ENCODE data around the gene CRIP2. TPM values are rescaled to one million over a fixed set of nuclear protein-coding genes. Genes with fewer than 3 reads are reported as not detected.

The CRIP2 gene
- total RNA-seq, 1 experiment from 2014 or later: 1.5 TPM

DNA sequence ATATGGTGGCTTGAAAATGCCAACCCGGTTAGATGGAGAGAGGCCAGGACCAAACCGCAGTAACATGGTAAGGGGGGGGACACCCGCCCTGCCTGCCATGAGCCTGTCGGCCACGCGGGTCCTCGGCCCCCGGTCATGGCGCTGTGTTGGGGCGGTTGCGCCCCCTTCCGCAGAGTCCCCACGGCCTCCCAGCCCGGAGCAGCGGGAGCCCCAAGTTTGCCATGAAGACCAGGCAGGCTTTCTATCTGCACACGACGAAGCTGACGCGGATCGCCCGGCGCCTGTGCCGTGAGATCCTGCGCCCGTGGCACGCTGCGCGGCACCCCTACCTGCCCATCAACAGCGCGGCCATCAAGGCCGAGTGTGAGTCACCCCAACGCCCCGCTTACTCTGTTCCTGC, 10.1 kb upstream of the CRIP2 start:
- CTCF ChIA-PET: no interaction called here
- Histone ChIP-seq H3K27me3 (replicated peaks; ENCODE audit: control insufficient read depth, insufficient read depth, low read length) (no peaks in the 10 kb centered on the region), H3K9me3 (no peaks in the 10 kb centered on the region), H3K4me3 (ENCODE audit: low read depth, low read length) (no peak overlapping the region), H3K36me3 (ENCODE audit: control insufficient read depth, insufficient read depth, low read length) (no peaks in the 10 kb centered on the region; the same call in none of the 2 replicates), H3K4me1 (no peaks in the 10 kb centered on the region)
- no peak for TF ChIP-seq CTCF (IDR thresholded peaks at IDR 0.05; ENCODE audit: insufficient read depth in 1 of 2, low read depth in 1 of 2, low read length in 1 of 2, severe bottlenecking in 1 of 2, unreplicated experiment in 1 of 2)
- no peaks in the 10 kb centered on the region for H3K4me1 Mint-ChIP-seq (ENCODE audit: low read depth, unreplicated experiment)
- no peak overlapping the region for H3K27ac Mint-ChIP-seq (ENCODE audit: unreplicated experiment)
- intact Hi-C loops (cut with micrococcal nuclease; ENCODE audit: unreplicated experiment): no loop called here
- POLR2A ChIA-PET: no interaction called here
- H3K27me3 Mint-ChIP-seq (ENCODE audit: insufficient read depth, unreplicated experiment): no peaks in the 10 kb centered on the region
- H3K9me3 Mint-ChIP-seq (ENCODE audit: unreplicated experiment): no peaks in the 10 kb centered on the region
- BruUV-seq (replicated peaks): no TSS peak
- H3K4me3 Mint-ChIP-seq (ENCODE audit: unreplicated experiment): no peak overlapping the region
- DNase-seq: no peak
- peaks cover 52% of the 10 kb centered on the region for H3K36me3 Mint-ChIP-seq (ENCODE audit: insufficient read depth, unreplicated experiment)

- Mint-ChIP-seq H3K9me3 (ENCODE audit: unreplicated experiment) (no peaks in the 10 kb centered on the region), H3K36me3 (ENCODE audit: insufficient read depth, unreplicated experiment) (peaks cover 50% of the 10 kb centered on the region), H3K4me3 (ENCODE audit: unreplicated experiment) (no peak overlapping the region), H3K27me3 (ENCODE audit: insufficient read depth, unreplicated experiment) (no peaks in the 10 kb centered on the region), H3K4me1 (ENCODE audit: low read depth, unreplicated experiment) (no peaks in the 10 kb centered on the region), H3K27ac (ENCODE audit: unreplicated experiment) (no peak overlapping the region)
- Histone ChIP-seq H3K36me3 (ENCODE audit: control insufficient read depth, insufficient read depth, low read length) (no peaks in the 10 kb centered on the region; the same call in none of the 2 replicates), H3K4me1 (no peaks in the 10 kb centered on the region), H3K4me3 (ENCODE audit: low read depth, low read length) (no peak overlapping the region), H3K9me3 (no peaks in the 10 kb centered on the region), H3K27me3 (replicated peaks; ENCODE audit: control insufficient read depth, insufficient read depth, low read length) (no peaks in the 10 kb centered on the region)
- TF ChIP-seq CTCF (IDR thresholded peaks at IDR 0.05; ENCODE audit: insufficient read depth in 1 of 2, low read depth in 1 of 2, low read length in 1 of 2, severe bottlenecking in 1 of 2, unreplicated experiment in 1 of 2): no peak
- intact Hi-C loops (cut with micrococcal nuclease; ENCODE audit: unreplicated experiment): no loop called here
- ChIA-PET POLR2A (no interaction called here), CTCF (no interaction called here)
- BruUV-seq (replicated peaks): no TSS peak
- DNase-seq: no peak
These were observed 9.2 kb upstream of the CRIP2 start for GRCh38 chr14:105465209-105466031.

- H3K4me3 ChIP-seq (ENCODE audit: low read depth, low read length): no peak overlapping the region
- no TSS peak for BruUV-seq (replicated peaks)
- ChIA-PET POLR2A (no interaction called here), CTCF (no interaction called here)
- no peaks in the 10 kb centered on the region for H3K27me3 ChIP-seq (replicated peaks; ENCODE audit: control insufficient read depth, insufficient read depth, low read length)
- no peak for DNase-seq
- TF ChIP-seq CTCF (IDR thresholded peaks at IDR 0.05; ENCODE audit: insufficient read depth in 1 of 2, low read depth in 1 of 2, low read length in 1 of 2, severe bottlenecking in 1 of 2, unreplicated experiment in 1 of 2): no peak
- no peaks in the 10 kb centered on the region for H3K27me3 Mint-ChIP-seq (ENCODE audit: insufficient read depth, unreplicated experiment)
- no peaks in the 10 kb centered on the region for H3K4me1 Mint-ChIP-seq (ENCODE audit: low read depth, unreplicated experiment)
- H3K4me1 ChIP-seq: peaks cover 6% of the 10 kb centered on the region; the same call in 1 of the 2 replicates
- H3K27ac Mint-ChIP-seq (ENCODE audit: unreplicated experiment): no peak overlapping the region
- intact Hi-C loops (cut with micrococcal nuclease; ENCODE audit: unreplicated experiment): no loop called here
- no peaks in the 10 kb centered on the region for H3K9me3 Mint-ChIP-seq (ENCODE audit: unreplicated experiment)
- H3K36me3 Mint-ChIP-seq (ENCODE audit: insufficient read depth, unreplicated experiment): peaks cover 37% of the 10 kb centered on the region
- no peaks in the 10 kb centered on the region; the same call in none of the 2 replicates for H3K36me3 ChIP-seq (ENCODE audit: control insufficient read depth, insufficient read depth, low read length)
- H3K9me3 ChIP-seq: no peaks in the 10 kb centered on the region
- no peak overlapping the region for H3K4me3 Mint-ChIP-seq (ENCODE audit: unreplicated experiment)
These were observed 7.9 kb upstream of the CRIP2 start for GRCh38 chr14:105466531-105467248.
